Right ventricle myocardium superior (tissue), 1 donor: ENCODE data around the gene NXPH4. TPM values are rescaled to one million over a fixed set of nuclear protein-coding genes. Genes with fewer than 3 reads are reported as not detected.
A peak's percentile ranks its signal among the peaks of the same experiment; 100 is the strongest.

ENCODE experiments used
- ATAC-seq: fragments of 200-7000 bp; cut with Tn5 transposase; one replicate; pipeline ENCODE4 v1.9.1; 2020; ENCODE audit warnings: mild to moderate bottlenecking; ENCODE audit not compliant: poor library complexity
- DNase-seq: peaks from one replicate; pipeline ENCODE4 v3.0.0-alpha.2; 2020
- intact Hi-C: fragments of 100-400 bp; cut with DNase I; formaldehyde crosslinking; loops from one replicate; pipeline ENCODE4 v1.11.2; 2022
- total RNA-seq: library from RNA; stranded (reverse); fragmentation: NEBNext Ultra II Directional; extraction: Animal tissue kit (Norgen Biotek cat#: 25700); gene quantifications from one replicate; pipeline ENCODE4 v1.2.1, GENCODE V29; 2021
- donor health status: DM: no; HTN: yes; CAD: no; lungs with severe emphysema.

NXPH4 gene
- total RNA-seq, 1 donor from 2014 or later = 0.70 TPM

DNA sequence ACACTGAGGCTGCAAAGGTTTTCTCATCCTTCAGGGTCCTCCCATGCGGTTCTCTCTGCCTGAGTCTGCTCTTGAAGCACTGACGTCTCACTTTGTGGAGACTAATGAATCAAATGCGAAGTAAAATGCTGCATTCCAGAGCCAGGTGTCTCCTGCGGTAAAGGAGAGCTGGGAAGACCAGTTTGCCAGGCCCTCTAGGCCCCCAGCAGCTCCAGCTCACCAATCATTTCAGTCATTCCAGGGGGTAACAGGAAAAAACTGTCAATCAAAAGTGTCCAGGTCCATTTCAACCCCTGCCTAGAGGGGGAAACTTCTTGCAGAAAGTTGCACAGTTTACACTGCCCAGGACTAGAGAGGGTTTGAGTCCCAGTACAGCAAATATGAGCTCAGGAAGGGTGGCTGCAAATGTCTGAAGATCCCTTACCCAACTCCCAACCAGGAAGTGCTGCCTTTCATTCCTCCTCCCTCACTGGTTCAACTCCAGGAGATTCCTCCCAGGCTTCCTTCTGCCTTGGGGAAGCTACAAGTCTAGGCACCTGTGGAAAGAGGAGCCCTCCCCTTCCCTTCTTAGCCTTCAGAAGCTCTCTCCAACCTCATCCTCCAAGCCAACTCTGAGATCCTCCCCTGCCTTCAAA lies 2.7 kb upstream of the NXPH4 start:
- DNase-seq (no peak), ATAC-seq (no peak)
- intact Hi-C loops = loop anchor here (2.0 kb wide), 1 partner anchor 29 kb away; no protein-coding TSS in a partner anchor

DNA sequence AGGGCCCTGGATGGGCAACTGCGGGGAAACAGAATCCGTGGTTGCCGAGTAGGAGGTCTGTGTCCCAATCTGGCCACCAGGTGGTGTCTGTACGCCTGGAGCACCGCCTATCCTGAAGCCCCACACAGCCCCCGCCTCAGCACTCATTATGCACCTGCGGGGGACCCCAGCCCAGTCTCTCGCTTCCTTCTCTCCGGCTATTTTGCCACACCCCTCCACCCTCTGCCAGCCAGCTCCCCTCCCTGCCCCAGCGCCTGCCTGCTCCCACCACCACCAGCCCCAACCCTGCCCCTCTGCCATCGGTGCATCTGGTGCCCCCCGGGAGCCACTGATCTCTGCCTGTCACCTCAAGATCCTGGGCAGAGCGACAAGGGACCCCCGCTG lies 2.2 kb upstream of the NXPH4 start:
- intact Hi-C loops = no loop called here

DNA sequence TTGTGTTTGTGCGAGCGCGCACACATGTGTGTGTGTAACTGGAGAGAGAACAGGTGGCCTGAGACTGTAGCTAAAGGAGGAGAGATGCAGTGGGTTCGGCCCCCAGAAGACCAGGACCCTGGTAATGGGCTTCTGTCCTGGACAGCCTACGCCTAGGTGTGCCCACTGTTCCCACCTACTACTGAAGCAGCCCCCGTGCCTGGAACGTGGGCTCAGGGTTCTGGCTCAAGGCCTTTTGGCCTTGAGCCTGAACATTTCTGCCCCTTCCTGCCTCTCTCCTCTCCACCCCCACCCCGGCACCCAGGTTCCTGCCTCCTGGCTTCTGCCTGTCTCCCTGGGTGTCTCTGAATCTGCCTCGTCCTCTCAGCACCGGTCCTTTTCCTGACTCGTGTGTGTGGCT lies 1.5 kb upstream of the NXPH4 start:
- intact Hi-C loops = no loop called here
- DNase-seq (no peak), ATAC-seq (no peak)

More for the DNA sequence above, 2.2 kb upstream of the NXPH4 start:
- ATAC-seq (peak; percentile 71), DNase-seq (peak; percentile 76)

DNA sequence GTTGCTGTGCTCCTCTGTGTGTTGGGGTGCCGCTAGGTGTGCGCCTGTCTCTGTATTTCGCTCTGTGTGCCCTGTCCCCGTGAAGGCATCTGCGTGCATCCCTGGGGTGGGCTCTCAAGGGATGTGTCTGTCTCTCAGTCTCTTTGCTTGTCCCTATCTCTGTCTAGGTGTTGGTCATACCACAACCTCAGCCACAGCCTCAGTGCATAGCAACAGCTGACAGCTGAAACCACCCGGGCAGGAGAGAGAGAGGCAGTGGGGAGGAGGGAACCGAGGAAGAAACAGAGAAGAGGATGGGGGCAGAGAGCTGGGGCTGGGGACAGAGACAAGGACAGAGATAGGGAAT lies 953 bp upstream of the NXPH4 start:
- intact Hi-C loops = no loop called here
- ATAC-seq = no peak

DNA sequence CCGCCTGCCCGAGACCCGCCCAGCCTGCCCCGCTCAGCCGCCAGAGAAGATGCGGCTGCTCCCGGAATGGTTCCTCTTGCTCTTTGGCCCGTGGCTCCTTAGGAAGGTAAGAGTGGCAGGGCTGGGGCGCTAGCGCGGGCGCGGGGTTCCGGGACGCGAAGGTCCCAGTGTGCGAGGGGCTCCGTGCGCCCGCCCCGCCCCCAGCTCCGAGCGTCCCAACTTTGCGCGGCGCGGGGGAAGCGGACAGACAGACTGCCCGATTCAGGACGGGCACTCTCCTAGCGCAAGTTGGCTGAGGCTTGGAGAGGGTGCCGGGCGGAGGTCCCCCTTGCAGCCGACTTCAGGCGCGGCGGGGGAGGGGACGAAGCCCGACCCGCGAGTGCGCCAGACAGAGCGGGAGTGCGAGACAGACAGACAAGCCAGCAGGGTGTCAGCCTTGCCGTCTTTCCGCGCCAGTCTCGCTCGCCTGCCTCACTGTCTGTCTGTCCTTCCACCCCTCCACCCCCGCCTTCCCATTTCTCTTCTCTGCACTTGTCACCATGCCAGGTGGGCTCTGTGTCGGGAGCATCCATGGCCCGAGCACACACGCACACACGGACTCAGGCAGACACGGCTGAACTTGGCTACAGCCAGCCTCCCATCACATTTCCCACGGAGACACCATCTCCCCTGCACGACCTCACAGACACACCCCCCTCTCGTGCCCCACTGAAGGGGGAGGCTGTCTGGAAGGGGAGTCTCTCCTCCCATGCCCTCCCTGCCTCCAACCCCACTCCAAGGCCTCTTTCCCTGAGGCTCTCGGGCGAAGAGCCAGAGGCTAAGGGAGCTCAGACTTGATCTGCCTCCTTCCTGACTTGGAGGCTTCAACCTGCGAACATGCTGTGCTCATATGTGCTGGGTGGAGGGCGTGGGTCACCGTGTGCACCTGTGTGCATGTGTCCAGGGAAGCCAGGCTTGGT lies 606 bp downstream of the NXPH4 start:
- no peak for ATAC-seq
- intact Hi-C loops = no loop called here

More for the DNA sequence above, 953 bp upstream of the NXPH4 start:
- DNase-seq = no peak

DNA sequence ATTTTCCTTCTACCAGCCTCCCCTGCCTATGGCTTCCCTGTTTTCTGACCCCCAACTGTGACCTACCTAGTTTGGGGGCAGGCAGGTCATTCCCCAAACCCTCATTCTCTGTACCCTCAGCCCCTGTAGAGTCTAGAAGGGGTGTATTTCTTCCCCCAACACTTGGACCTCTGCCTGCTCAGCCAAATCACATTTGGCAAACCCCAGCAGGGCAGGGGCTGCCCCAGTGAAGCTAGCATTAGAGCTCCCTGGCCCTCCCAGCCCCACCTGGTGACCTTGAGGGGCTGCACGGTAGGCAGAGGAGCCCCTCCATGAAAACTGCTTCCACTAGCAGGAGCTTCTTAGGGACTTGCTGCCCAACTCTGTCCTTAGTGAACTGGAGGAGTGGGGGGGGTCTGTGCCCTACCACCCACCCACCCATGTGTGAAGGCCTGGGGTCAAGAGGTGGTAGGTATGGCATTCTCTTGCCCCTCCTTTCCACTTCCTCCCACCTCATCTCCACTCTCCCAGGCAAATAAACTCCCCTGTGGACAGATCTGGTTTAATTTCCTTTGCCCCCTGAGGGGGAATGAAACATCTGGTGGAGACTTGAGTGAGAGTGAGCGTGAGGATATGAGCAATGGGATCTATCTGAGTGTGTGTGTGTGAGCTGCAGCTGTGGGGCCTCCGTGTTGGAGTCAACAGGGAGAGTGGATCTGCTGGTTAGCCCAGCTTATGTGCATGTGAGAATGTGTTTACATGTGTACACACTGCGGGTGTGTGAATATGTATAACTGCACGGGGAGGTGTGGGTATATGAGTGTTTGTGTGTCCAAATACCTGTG lies 1.6 kb downstream of the NXPH4 start:
- no peak for DNase-seq
- intact Hi-C loops = no loop called here
- no peak for ATAC-seq

More for the DNA sequence above, 606 bp downstream of the NXPH4 start:
- no peak for DNase-seq

DNA sequence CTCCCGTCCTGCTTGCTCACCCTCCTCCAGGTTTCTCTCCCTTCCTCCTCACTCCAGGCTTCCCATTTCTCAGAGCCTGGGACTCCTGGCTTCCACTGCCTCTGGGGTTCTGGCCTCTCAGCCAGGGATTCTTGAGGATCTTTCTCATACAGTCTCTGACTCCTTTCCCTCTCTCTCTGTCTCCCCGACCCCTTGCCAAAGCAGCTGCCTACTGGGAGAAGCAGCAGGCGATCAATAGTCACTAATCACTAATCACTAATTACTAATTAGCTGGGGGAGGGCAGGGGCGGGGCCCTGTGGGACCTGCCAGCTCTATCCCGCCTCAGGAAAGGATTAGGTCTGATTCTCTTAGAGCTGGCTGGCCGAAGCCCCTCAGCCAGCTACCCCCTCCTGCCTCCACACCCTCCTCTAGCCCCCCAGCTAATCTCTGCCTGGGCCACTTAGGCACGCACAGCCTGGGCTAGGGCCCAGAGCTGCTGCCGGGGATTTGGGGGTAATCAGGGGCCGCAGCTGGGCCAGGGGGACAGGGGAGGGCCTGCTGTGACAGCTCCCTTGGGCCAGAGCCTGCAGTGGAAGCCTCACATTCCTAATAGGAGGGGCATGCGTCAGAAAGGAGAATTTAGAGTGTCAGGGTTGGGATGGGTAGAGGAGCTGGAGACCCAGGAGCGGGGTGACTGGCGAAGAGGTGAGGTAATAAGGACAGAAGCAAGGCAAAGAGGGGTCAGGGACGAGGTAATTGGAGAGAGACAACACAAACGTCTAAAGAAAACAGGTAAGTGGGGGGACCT lies 2.8 kb downstream of the NXPH4 start:
- DNase-seq (no peak), ATAC-seq (no peak)
- intact Hi-C loops = no loop called here

DNA sequence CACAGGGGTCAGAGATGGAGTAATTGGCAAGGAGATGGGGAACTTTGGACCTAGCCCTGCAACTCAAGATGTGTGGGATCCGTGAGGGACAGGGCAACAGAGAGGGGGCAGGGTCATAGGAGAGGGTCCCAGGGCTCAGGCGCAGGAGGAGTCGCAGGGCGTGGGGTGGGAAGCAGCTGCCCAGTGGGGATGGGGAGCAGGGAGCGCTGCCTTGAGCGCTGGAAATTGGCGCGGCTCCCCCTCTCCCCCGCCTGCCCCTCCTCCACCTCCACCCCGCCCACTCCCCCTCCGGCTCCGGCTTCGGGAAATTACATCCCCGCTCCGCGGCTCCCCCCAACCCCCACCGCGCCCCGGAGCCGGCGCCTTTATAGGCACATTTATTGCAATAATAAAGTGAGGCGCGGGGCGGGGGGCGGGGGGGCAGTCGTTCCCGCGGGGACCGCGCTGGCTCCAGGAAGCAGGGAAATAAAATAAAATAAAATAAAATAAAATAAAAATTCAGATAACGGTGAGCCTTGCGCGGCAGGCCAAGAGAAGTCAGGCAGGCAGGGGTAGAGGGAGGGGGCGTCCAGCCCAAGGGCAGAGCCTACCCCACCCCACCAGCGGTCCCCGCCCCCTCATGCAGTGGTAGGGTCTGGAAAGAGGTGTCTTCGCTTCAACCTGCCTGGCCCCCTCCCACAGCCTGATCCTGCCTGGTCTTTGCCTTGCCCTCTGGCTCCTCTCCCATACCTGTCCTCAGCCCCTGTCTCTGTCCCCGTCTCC lies 3.6 kb downstream of the NXPH4 start:
- DNase-seq (no peak), ATAC-seq (no peak)
- intact Hi-C loops = no loop called here

DNA sequence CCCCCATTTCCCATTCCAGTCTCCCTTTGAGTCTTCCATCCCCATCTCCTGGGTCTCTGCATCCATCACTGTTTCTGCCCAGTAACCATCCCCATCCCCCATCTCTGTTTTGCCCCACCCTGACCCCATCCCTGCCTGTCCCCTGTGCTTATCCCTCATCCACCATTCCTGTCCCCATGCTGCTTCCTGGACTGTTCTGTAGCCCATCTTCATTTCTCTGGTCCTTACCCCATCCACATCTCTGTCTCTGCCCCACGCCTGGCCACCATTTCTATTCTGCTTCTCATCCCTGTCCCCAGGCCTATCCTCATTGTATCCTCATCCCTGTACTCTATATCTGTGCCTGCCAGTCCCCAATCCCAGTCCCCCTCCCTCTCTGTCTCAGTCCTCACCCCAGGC lies 4.2 kb downstream of the NXPH4 start:
- ATAC-seq = no peak
- DNase-seq = no peak
- intact Hi-C loops = no loop called here

DNA sequence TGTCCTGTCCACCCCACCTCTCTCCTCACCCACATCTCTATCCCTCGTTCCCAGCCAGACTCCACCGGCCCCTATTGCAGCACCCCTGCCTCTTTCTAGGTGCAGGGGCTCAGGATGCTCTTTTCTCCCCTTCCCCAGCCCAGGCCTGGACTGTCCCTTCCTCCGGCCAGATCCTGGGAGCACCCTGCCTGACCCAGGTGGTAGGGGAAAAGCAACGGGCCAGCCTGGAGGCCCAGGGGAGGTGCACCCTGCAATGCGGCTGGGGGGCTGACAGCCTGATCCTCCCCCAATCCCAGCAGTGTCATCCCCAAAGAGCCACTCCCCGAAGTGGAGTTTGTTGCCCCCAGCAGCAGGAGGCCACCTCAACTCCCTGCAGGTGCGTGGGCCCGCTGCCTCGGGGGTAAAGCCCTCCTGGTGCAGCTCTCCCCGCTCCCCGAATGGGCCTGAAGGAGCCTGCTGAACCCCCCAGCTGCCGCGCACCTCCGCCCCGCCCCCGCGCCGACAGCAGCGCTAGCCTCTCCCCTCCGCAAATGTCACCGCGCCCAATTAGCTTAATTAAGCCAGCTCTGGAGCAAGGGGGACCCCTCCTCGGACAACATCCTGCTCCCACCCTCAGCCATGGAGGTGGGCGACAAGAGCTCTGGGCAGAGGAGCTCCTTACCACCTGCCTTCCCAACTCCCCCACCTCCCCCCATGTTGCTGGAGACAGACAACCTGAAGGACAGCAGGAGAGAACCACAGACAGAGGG lies 4.7 kb downstream of the NXPH4 start:
- ATAC-seq (no peak), DNase-seq (no peak)
- intact Hi-C loops = no loop called here

DNA sequence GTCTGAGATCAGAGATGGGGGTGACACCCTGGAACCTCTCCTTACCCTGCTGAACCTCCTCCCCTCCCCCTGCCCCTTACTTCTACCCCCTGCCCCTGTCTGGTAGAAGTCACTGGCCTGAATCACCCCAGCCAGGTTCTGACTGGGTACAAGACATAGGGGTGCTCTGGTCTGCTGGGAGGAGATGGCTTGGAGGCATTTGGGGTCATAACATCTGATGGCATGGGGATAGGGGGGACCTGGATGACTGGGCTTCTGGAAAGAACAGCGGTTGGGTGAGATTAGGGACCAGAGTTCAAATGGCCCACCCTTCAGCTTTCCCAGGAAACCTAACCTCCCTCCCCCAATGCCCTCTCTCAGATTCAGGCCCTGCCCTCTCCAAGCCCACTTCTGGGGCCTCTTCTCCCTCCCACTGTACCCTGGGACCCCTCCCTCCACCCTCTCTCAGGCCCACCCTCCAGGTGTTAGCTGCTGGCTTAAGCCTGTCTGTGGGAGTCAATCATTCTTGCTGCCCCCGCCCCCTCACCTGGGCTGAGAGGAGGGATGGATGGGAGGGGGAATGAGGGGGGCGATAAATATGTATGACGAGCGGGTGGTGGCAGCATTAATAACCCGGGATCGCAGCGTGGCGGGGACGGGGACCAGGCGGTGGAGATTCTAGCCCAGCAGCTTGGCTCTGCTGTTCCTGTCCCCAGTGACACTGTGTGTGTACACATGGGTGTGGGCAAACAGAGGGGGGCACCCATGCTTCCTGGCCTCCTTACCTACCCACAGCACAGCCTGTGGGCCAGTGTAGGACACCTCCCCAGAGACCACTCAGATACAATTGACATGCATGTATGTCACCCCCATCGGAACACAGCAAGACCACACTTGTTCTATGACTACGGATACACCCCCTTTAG lies 5.9 kb downstream of the NXPH4 start:
- DNase-seq (no peak), ATAC-seq (no peak)
- intact Hi-C loops = no loop called here

DNA sequence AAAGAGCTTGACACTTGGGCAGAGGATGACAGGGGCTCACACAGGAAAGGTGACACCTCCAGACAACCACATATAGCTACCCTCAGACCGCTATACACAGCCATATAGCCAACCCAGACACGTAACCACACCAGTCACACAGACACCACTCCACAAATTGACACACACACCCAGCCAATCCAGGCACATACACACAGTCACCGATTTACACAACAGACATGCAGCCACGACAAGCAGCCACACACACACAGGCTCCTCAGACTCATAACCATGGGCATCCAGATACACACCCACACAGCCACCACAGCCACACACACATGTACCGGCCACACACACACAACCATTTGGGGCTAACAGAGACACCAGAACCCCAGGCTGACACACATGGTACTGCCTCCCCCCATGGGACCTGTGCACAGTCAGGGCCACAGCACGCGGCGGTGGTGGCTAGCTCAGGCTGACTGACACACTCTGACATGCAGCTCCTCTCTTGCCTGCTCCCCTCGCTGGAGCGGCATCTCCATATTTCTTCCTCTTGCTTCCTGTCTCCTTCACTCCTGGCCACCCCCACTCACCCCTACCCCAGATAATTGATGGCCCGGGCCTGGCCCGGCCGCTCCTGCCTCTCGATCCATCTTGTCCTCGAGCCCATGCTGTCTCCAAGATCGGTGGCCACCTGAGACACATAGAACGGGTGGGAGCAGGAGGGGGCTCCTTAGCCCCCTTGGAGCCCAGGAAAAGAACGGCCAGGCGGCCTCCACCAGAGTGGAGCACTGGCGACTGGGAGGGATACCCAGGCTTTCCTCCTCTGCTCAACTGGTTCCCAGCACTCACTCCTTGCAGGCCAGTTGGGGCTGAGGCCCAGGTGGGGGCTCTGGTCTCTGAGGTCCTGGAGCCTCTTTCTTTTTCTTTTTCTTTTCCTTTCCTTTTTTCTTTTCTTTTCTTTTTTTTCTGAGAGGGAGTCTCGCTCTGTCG lies 6.9 kb downstream of the NXPH4 start:
- DNase-seq (no peak), ATAC-seq (no peak)
- intact Hi-C loops = no loop called here

DNA sequence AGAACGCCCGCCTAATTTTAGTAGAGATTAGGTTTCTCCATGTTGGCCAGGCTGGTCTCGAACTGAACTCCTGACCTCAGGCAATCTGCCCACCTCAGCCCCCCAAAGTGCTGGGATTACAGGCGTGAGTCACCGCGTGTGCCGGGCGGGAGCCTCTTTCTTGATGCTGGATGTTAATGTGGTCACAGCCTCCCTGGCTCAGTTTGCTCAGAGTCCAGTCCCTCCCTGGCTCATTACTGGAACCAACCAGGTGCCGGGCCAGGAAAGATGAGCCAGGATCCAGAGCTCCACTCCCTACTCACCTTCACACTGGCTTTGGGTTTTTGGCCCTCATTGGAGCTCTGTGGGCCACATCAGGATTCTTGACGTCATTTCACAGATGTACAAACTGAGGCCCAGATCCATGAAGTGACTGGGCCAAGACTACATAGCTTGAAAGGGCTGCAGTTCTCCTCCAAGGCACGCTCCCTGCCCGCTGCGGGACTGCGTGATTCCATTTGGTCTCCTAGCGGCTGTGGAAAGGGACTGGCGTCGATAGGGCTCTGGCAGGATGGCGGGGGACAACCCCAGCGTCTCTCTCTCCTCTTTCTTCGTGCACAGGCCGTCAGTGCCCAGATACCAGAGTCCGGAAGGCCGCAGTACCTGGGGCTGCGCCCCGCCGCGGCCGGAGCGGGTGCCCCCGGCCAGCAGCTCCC lies 7.8 kb downstream of the NXPH4 start:
- intact Hi-C loops = no loop called here
- DNase-seq (no peak), ATAC-seq (no peak)

DNA sequence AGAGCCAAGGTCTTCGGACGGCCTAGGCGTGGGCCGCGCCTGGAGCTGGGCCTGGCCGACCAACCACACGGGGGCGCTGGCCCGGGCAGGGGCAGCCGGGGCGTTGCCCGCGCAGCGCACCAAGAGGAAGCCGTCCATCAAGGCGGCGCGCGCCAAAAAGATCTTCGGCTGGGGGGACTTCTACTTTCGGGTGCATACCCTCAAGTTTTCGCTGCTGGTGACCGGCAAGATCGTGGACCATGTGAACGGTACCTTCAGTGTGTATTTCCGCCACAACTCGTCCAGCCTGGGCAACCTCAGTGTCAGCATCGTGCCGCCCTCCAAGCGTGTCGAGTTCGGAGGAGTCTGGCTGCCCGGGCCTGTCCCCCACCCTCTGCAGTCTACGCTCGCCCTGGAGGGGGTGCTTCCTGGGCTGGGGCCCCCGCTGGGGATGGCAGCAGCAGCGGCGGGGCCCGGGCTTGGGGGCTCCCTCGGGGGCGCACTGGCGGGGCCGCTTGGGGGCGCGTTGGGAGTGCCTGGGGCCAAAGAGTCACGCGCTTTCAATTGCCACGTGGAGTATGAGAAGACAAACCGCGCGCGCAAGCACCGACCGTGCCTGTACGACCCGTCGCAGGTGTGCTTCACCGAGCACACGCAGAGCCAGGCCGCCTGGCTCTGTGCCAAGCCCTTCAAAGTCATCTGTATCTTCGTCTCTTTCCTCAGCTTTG lies 8.5 kb downstream of the NXPH4 start:
- intact Hi-C loops = no loop called here
- peak; percentile 50 for ATAC-seq
- peak; percentile 74 for DNase-seq
